ENCODE measurements around the gene GSTO1. TPM values are rescaled to one million over a fixed set of nuclear protein-coding genes. Genes with fewer than 3 reads are reported as not detected.

Gene GSTO1
- total and polyA plus RNA-seq, 2 of the 13 experiments (the other 11 are each of a cell fraction or from before 2014, with no cell fraction given), result 228 to 300 TPM

DNA sequence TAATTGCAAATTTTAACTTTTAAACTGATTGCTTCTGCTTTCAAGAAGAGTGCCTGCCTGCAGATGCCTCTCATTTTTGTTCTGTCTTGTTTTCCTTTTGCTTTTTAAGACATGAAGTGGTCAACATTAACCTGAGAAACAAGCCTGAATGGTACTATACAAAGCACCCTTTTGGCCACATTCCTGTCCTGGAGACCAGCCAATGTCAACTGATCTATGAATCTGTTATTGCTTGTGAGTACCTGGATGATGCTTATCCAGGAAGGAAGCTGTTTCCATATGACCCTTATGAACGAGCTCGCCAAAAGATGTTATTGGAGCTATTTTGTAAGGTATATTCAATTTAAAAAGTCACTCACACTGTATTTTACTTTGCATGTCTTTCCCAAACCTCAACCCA is 23.1 kb downstream of the GSTO1 start (continued):
- TF ChIP-seq ZBTB20 (CRISPR knock-in tag; IDR thresholded peaks at IDR 0.05; ENCODE audit: borderline replicate concordance, low read depth) (peak; percentile 49; the same call in 1 of the 2 replicates), HNF4A (CRISPR knock-in tag; IDR thresholded peaks at IDR 0.05) (peak; percentile 45; the same call in 1 of the 2 replicates), ZNF34 (CRISPR knock-in tag; IDR thresholded peaks at IDR 0.05; ENCODE audit: borderline replicate concordance) (no peak), SCMH1 (CRISPR knock-in tag; IDR thresholded peaks at IDR 0.05; ENCODE audit: borderline replicate concordance) (no peak), MEIS2 (CRISPR knock-in tag; IDR thresholded peaks at IDR 0.05) (no peak), TBX2 (CRISPR knock-in tag; IDR thresholded peaks at IDR 0.05; ENCODE audit: borderline replicate concordance) (peak; percentile 74), ZBTB42 (CRISPR knock-in tag; IDR thresholded peaks at IDR 0.05) (no peak), TEAD3 (CRISPR knock-in tag; optimal IDR thresholded peaks at IDR 0.05; ENCODE audit: borderline replicate concordance) (peak; percentile 95), SP140L (CRISPR knock-in tag; IDR thresholded peaks at IDR 0.05; ENCODE audit: borderline replicate concordance) (no peak), ZNF530 (CRISPR knock-in tag; IDR thresholded peaks at IDR 0.05; ENCODE audit: low read depth) (no peak), ZNF431 (CRISPR knock-in tag; IDR thresholded peaks at IDR 0.05; ENCODE audit: borderline replicate concordance, low read depth) (no peak), ELF1 (CRISPR knock-in tag; IDR thresholded peaks at IDR 0.05) (no peak), HDAC2 (CRISPR knock-in tag; IDR thresholded peaks at IDR 0.05) (peak; percentile 75), KDM3A (CRISPR knock-in tag; IDR thresholded peaks at IDR 0.05; ENCODE audit: low read depth) (no peak), ZNF569 (CRISPR knock-in tag; IDR thresholded peaks at IDR 0.05; ENCODE audit: borderline replicate concordance) (no peak), PCBP2 (optimal IDR thresholded peaks at IDR 0.05; ENCODE audit: low read depth, low read length, poor library complexity, severe bottlenecking) (no peak), ATRX (CRISPR knock-in tag; IDR thresholded peaks at IDR 0.05; ENCODE audit: borderline replicate concordance) (no peak), SMC3 (IDR thresholded peaks at IDR 0.05; ENCODE audit: low read length) (no peak), NR3C1 (CRISPR knock-in tag; IDR thresholded peaks at IDR 0.05) (no peak), HOXA7 (CRISPR knock-in tag; IDR thresholded peaks at IDR 0.05) (no peak)
- TF ChIP-seq, protein P1, sequence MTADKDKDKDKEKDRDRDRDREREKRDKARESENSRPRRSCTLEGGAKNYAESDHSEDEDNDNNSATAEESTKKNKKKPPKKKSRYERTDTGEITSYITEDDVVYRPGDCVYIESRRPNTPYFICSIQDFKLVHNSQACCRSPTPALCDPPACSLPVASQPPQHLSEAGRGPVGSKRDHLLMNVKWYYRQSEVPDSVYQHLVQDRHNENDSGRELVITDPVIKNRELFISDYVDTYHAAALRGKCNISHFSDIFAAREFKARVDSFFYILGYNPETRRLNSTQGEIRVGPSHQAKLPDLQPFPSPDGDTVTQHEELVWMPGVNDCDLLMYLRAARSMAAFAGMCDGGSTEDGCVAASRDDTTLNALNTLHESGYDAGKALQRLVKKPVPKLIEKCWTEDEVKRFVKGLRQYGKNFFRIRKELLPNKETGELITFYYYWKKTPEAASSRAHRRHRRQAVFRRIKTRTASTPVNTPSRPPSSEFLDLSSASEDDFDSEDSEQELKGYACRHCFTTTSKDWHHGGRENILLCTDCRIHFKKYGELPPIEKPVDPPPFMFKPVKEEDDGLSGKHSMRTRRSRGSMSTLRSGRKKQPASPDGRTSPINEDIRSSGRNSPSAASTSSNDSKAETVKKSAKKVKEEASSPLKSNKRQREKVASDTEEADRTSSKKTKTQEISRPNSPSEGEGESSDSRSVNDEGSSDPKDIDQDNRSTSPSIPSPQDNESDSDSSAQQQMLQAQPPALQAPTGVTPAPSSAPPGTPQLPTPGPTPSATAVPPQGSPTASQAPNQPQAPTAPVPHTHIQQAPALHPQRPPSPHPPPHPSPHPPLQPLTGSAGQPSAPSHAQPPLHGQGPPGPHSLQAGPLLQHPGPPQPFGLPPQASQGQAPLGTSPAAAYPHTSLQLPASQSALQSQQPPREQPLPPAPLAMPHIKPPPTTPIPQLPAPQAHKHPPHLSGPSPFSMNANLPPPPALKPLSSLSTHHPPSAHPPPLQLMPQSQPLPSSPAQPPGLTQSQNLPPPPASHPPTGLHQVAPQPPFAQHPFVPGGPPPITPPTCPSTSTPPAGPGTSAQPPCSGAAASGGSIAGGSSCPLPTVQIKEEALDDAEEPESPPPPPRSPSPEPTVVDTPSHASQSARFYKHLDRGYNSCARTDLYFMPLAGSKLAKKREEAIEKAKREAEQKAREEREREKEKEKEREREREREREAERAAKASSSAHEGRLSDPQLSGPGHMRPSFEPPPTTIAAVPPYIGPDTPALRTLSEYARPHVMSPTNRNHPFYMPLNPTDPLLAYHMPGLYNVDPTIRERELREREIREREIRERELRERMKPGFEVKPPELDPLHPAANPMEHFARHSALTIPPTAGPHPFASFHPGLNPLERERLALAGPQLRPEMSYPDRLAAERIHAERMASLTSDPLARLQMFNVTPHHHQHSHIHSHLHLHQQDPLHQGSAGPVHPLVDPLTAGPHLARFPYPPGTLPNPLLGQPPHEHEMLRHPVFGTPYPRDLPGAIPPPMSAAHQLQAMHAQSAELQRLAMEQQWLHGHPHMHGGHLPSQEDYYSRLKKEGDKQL (CRISPR knock-in tag; IDR thresholded peaks at IDR 0.05; ENCODE audit: low read depth), result peak; percentile 70; the same call in 1 of the 2 replicates
- TF ChIP-seq, protein P2, sequence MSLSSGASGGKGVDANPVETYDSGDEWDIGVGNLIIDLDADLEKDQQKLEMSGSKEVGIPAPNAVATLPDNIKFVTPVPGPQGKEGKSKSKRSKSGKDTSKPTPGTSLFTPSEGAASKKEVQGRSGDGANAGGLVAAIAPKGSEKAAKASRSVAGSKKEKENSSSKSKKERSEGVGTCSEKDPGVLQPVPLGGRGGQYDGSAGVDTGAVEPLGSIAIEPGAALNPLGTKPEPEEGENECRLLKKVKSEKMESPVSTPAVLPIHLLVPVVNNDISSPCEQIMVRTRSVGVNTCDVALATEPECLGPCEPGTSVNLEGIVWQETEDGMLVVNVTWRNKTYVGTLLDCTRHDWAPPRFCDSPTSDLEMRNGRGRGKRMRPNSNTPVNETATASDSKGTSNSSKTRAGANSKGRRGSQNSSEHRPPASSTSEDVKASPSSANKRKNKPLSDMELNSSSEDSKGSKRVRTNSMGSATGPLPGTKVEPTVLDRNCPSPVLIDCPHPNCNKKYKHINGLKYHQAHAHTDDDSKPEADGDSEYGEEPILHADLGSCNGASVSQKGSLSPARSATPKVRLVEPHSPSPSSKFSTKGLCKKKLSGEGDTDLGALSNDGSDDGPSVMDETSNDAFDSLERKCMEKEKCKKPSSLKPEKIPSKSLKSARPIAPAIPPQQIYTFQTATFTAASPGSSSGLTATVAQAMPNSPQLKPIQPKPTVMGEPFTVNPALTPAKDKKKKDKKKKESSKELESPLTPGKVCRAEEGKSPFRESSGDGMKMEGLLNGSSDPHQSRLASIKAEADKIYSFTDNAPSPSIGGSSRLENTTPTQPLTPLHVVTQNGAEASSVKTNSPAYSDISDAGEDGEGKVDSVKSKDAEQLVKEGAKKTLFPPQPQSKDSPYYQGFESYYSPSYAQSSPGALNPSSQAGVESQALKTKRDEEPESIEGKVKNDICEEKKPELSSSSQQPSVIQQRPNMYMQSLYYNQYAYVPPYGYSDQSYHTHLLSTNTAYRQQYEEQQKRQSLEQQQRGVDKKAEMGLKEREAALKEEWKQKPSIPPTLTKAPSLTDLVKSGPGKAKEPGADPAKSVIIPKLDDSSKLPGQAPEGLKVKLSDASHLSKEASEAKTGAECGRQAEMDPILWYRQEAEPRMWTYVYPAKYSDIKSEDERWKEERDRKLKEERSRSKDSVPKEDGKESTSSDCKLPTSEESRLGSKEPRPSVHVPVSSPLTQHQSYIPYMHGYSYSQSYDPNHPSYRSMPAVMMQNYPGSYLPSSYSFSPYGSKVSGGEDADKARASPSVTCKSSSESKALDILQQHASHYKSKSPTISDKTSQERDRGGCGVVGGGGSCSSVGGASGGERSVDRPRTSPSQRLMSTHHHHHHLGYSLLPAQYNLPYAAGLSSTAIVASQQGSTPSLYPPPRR (CRISPR knock-in tag; IDR thresholded peaks at IDR 0.05; ENCODE audit: borderline replicate concordance), result peak; percentile 86

Measured in HepG2 (cell line).